IMR-90 (cell line): Measurements from ENCODE around the gene CAMTA1.

Experiments
- BHLHE40 ChIP-seq: fragments of 150-350 bp; IDR thresholded peaks from 2 replicates; pipeline ENCODE4 v1.6.1; 2016; ENCODE audit warnings: mild to moderate bottlenecking, low read depth, low read length
- CEBPB ChIP-seq: IDR thresholded peaks from 2 replicates; pipeline ENCODE4 v1.6.1; 2012; ENCODE audit warnings: low read depth, low read length, improper control_type of control experiment
- CTCF ChIP-seq: conservative IDR thresholded peaks from 2 replicates; pipeline ENCODE4 v1.5.1; 2012; ENCODE audit warnings: mild to moderate bottlenecking, low read depth, low read length, improper control_type of control experiment
- ELK1 ChIP-seq: fragments of 150-350 bp; IDR thresholded peaks from 2 replicates; pipeline ENCODE4 v1.6.1; 2016; ENCODE audit warnings: low read depth, mild to moderate bottlenecking, low read length, moderate library complexity, borderline replicate concordance
- FOS ChIP-seq: fragments of 150-350 bp; IDR thresholded peaks from 2 replicates; pipeline ENCODE4 v1.6.1; 2016; ENCODE audit warnings: low read depth, low read length
- MAFK ChIP-seq: IDR thresholded peaks from 2 replicates; pipeline ENCODE4 v1.6.1; 2012; ENCODE audit warnings: low read depth, low read length, improper control_type of control experiment
- MAZ ChIP-seq: IDR thresholded peaks from 2 replicates; pipeline ENCODE4 v1.6.1; 2012; ENCODE audit warnings: low read depth, mild to moderate bottlenecking, low read length, improper control_type of control experiment, moderate library complexity, borderline replicate concordance
- NFE2L2 ChIP-seq: fragments of 150-350 bp; IDR thresholded peaks from 2 replicates; pipeline ENCODE4 v1.6.1; 2016; ENCODE audit warnings: low read depth, mild to moderate bottlenecking, low read length
- POLR2A ChIP-seq: IDR thresholded peaks from 2 replicates; pipeline ENCODE4 v1.6.1; 2012; ENCODE audit warnings: mild to moderate bottlenecking, low read depth, low read length
- RAD21 ChIP-seq: IDR thresholded peaks from 2 replicates; pipeline ENCODE4 v1.6.1; 2012; ENCODE audit warnings: low read length, improper control_type of control experiment
- RCOR1 ChIP-seq: IDR thresholded peaks from 2 replicates; pipeline ENCODE4 v1.6.1; 2012; ENCODE audit warnings: mild to moderate bottlenecking, low read length, improper control_type of control experiment; ENCODE audit not compliant: insufficient replicate concordance
- RFX5 ChIP-seq: IDR thresholded peaks from 2 replicates; pipeline ENCODE4 v1.8.0; 2012; ENCODE audit warnings: low read depth, mild to moderate bottlenecking, low read length, moderate library complexity
- SMC3 ChIP-seq: fragments of 150-350 bp; IDR thresholded peaks from 2 replicates; pipeline ENCODE4 v1.6.1; 2016; ENCODE audit warnings: low read depth, mild to moderate bottlenecking, antibody characterized with exemption, low read length, moderate library complexity
- USF2 ChIP-seq: fragments of 150-350 bp; IDR thresholded peaks from 2 replicates; pipeline ENCODE4 v1.6.1; 2017; ENCODE audit warnings: mild to moderate bottlenecking, antibody characterized with exemption, low read length, low read depth

GRCh38 chr1:7436056-7437005 lies 651.1 kb downstream of the CAMTA1 start:
- TF ChIP-seq POLR2A = no peak
- no peak for TF ChIP-seq CTCF
- no peak for TF ChIP-seq RAD21
- TF ChIP-seq MAFK = no peak
- TF ChIP-seq MAZ = no peak
- TF ChIP-seq BHLHE40 = no peak
- TF ChIP-seq RFX5 = no peak
- TF ChIP-seq ELK1 = no peak
- no peak for TF ChIP-seq NFE2L2
- no peak for TF ChIP-seq SMC3
- TF ChIP-seq RCOR1 = no peak
- TF ChIP-seq CEBPB = no peak
- TF ChIP-seq USF2 = no peak
- no peak for TF ChIP-seq FOS
